Activated CD4-positive, alpha-beta T cell treated with anti-CD3 and anti-CD28 coated beads, Interleukin-2, amount 50 U/mL, for 24 hours (primary cell): ENCODE measurements around the gene SOX30.

ENCODE experiments used
- DNase-seq, 2 donors: peaks; one replicate each; pipeline ENCODE4 v3.0.0-alpha.2; 2020; ENCODE audit warnings: low read depth in 1 of 2, low spot score in 1 of 2

Gene SOX30

GRCh38 chr5:157665467-157666070, 13.3 kb upstream of the SOX30 start:
- DNase-seq, result no peak

DNA sequence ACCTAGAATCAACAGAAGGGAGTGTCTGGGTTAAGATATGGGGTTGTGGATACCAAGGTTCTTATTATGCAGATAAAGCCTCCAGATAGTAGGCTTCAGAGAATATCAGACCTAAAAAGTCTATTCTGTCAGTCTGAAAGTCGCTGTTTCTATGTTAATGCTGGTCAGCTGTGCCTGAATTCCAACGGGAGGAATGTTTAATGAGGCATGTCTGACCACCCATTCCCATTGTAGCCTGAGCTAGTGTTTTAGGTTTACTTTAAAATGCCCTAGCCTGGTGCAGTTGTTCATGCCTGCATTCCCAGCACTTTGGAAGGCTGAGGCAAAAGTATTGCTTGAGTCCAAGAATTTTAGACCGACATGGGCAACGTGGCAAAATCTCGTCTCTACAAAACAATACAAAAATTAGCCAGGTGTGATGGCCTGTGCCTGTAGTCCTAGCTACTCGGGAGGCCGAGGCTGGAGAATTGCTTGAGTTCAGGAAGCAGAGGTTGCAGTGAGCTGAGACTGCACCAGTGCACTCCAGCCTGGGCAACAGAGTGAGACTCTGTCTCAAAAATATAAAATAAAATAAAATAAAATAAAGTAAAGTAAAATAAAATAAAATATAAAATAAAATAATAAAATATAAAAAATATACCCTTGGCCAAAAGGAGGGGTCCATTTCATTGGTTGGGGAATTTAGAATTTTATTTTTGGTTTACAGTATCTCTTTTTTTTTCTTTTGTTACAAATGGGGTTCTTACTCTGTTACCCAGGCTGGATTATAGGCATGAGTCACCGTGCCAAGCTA, 7.8 kb upstream of the SOX30 start:
- no peak for DNase-seq

GRCh38 chr5:157658893-157659292, 6.7 kb upstream of the SOX30 start:
- no peak for DNase-seq

GRCh38 chr5:157657516-157657915, 5.3 kb upstream of the SOX30 start:
- DNase-seq, result no peak

DNA sequence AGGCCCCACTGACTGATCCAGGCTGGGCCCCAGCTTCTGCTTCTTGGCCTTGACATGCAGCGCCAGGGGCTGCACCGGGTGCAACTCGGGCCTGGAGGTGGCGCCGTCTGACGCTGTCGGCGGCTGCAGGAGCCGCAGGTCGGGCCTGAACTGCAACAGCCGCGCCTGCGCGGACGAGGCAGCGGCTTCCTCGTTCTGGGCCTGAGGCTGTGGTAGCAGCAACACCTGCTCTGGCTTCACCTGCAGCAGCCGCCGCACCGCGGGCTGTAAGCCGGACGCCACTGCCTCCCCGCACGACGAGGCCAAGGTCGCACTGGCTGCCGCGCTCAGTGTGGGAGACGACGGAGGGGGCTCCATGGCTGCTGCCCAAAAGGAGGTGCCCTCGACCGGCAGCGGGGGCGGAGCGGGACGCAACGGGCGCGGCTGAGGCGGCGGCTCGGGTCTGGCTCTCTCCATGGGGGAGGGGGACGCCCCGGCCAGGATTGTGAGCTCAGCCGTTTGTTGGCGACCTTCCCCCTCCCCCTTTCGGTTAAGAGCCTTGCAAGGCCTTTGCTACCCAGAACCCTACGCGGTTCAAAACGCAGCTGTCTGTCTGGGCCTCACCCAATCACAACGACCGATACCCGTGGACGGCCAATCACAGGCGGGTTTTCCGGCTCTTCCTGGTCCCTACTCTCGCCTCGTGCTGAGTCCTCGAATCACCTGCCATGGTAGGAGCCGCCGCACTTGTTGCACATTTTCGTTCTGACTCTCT, 438 bp downstream of the SOX30 start:
- DNase-seq, result peak; percentile 65 to 66

DNA sequence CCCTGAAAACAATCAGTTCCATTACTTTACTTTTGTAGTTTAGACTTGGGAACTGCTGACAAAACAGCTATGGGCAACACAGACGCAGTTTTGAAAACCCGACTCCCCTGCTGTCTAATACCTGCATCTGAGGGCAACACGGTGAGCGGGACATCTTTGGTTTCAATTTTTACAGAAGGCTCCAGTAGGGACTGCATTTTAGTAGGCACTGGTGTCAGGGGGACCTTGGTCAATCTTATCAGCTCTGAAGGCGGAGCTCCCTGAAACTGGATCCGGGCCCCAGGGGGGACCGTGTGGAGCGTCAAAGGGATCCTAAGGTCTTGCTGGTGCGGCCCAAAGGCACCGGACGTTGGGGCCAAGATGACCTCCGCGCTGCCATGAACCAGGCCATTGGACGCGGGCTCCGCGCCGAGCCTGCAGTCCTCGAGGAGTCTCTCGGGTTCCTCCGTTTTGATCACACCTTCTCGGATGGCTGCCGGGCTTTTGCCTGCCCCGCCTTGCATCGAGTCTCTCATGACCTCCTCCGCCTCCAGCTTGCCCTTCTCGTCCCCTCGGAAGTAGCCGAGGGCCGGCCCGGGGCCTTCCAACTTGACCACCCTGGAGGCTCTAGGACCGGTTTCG, 1.1 kb downstream of the SOX30 start:
- DNase-seq, result no peak

DNA sequence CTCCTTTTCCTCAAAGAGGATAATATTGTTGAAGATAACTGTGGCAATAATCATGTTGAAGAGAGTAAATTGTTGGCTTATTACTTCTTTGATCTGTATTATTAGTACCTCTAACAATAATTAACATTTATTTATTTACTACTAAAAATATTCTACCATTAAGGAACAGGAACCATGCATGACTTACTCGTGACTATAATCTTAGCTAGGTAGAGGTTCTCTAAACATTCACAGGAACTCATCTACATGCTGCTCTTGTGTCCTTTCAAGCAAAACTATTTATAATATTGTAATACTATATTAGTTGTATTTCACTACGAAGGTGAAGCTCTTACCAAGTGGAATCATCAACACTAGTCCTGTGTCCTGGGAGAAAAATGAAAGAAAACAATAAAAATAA, 3.1 kb downstream of the SOX30 start:
- no peak for DNase-seq

DNA sequence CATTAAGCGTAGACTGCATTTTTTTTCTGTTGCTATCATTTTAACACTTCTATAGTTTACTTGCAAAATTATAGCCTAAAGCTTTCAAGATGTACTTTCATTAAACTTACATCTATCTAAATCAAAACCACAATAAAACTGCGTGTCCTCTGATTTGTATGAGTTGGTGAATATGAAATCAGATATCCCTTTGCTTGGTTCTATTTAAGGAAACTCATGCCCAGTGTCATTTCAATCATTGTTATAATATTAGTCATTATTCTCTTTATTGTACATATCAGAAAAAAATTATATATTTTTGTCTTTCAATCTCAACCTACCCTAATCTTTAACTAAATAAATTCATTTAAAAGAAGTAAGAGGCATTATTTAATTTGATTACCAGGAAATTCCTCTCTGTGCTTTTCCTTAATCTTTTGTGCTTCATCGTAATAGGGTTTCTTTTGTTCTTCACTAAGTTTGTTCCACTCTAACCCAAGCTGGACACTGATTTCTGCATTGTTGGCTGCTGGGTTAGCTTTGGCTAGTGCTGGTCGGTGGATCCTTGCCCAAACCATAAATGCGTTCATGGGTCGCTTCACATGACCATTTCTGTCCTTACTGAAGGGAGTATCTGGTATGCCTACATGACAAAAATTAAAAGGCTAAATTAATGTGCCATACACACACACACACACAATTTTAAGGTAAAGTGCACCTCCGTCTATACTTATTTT, 3.8 kb downstream of the SOX30 start:
- no peak for DNase-seq

GRCh38 chr5:157640406-157641066, 11.7 kb downstream of the SOX30 start:
- DNase-seq, result no peak

DNA sequence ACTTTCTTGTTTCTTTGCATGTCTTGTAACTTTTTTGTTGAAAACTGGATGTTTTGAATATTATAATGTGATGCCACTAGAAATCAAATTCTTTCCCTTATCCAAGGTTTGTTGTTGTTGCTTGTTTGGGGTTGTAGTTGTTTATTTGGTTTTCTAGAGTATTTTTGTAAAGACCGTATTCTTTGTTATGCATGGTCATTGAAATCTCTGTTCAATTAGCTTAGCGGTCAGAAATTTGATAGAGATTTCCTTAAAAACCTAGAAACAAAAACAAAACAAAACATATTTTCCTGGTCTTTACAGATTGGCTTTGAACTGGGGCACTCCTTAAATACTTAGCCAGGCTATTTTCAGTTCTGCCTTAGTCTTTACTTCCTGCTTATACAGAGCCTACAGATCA, 21.9 kb downstream of the SOX30 start:
- DNase-seq, result no peak

GRCh38 chr5:157626831-157627230, 25.4 kb downstream of the SOX30 start:
- no peak for DNase-seq

DNA sequence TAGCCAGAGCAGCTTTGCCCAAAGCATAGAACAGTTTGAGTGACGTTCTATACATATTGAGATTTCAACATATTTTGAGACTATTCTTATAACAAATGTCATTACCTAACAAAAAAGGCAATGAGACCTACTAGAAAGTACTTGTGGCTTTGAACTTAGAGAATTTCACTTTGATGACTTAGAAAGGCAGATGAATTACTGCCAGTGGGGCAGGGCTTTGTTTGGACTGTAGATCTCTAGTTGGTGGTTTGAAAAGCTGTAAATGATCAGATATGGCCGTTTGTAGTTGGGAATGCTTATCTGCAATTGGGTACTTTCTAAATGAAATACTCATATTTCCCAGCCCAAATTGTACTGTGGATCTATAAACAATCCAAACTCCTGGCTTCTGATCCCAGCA, 28.1 kb downstream of the SOX30 start:
- DNase-seq, result no peak

- DNase-seq, result no peak
Measured at GRCh38 chr5:157620776-157621175, 31.5 kb downstream of the SOX30 start.

GRCh38 chr5:157618191-157618765, 34.0 kb downstream of the SOX30 start:
- no peak for DNase-seq

DNA sequence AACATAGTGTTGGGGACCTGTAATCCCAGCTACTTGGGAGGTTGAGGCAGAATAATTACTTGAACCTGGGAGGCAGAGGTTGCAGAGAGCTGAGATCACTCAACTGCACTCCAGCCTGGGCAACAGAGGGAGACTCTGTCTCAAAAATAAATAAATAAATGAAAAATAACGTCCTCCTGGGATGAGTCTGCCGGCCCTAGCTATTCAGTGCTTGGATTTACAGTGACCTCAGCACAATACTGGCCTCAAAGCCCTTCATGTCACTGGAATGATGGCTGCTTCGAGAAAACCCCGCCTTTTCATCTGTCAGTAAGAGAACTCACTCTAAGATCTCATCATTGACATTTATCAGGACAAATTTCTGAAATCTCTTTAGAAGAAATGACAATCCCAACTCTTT, 35.5 kb downstream of the SOX30 start:
- no peak for DNase-seq

- no peak for DNase-seq
Measured at GRCh38 chr5:157613385-157614245, 38.6 kb downstream of the SOX30 start.

DNA sequence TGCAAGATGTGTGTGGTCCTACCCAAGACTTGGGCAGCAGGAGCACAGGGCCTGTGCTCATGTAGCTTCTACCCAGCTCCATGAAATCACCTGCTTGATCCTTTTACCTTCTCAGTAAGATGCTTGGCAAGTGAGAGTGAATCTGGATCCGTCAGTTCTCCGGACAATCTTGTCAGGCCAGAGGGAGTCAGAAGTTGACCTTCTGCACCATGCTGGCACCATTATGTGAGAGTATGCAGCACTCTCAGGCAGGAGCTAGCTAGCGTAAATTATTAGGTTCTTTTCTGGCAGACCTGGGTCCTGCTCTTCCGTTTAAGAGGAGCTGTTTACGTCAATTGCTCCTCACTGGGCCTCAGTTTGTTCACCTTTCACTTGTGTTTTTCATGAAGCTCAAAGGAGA, 39.7 kb downstream of the SOX30 start:
- DNase-seq, result no peak

GRCh38 chr5:157611571-157612476, 40.4 kb downstream of the SOX30 start:
- DNase-seq, result no peak
